Superior temporal gyrus (tissue), 1 donor: ENCODE measurements around the gene NFKB2.

Source experiments
- DNase-seq: peaks from one replicate; pipeline ENCODE4 v3.0.0-alpha.2; 2016; ENCODE audit errors: extremely low spot score

The NFKB2 gene

DNA sequence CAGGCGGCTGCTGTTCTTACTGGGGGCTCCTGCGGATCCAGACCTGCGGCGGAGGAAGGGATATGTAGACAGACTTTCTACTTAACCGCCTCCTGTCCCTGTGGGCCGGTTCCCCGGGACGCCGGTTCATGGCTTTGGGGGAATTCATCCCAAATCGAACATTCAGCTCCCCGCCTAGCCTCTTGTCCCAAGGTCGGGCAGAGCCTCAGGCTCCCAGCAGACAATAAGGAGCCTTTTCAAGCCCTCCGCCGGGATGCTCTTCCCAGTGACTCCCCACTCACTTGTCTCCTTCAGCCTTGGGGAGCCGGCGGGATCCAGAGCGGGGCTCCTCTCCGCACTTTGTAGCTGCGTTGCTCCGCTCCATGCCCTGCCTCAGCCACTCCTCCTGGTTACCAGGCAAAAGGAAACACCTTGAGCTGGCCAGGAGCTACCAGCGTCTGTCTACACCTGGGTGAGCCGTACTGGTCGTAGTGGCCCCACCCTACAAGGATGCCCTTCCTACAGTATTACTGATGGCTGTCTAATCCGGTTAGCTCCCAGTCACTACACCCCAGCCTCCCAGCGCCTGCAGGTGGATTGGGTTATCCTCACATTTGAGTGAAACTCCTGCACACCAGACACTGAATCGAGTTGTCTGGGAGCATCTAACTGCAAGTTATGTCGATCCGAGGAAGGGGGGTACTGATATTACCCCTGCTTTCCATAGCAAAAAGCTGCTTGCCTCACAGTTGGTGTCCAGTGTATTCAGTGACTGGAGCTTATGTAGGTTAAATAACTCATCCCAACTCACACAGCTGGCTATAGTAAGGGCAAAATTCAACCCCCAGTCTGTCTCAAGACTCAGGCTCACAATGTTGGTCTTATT is 55.8 kb downstream of the NFKB2 start, which contains the start of gene C10orf95:
Gene C10orf95, minus strand, starts transcription at position 439 of the 865 bp plus-strand sequence. CDS start 450 bp downstream, outside the sequence.
- DNase-seq: peak; percentile 22
